ENCODE measurements around the gene RAB28. TPM values are rescaled to one million over a fixed set of nuclear protein-coding genes. Genes with fewer than 3 reads are reported as not detected.
A peak's percentile ranks its signal among the peaks of the same experiment; 100 is the strongest.

Gene RAB28
- total and polyA plus RNA-seq, 9 of the 15 experiments (the other 6 are each of a cell fraction or from before 2014, with no cell fraction given) = 6.7 to 40.4 (median 23.0) TPM

GRCh38 chr4:13522282-13523104 lies 38.4 kb upstream of the RAB28 start:
- CTCF ChIA-PET (ENCODE audit: low intra/inter-chr PET ratio) = no interaction called here
- no peak overlapping the region for H3K9ac ChIP-seq (ENCODE audit: insufficient read depth in 1 of 2, low read depth in 2 of 2, low read length in 2 of 2)
- FAIRE-seq = no peak

GRCh38 chr4:13521047-13521446 lies 36.9 kb upstream of the RAB28 start:
- Histone ChIP-seq H3K27ac (ENCODE audit: extremely low read depth, low read depth, low read length) (no peak overlapping the region), H3K4me1 (replicated peaks in 1 of 2; ENCODE audit: control insufficient read depth in 2 of 2, insufficient read depth in 2 of 2, low read length in 2 of 2) (peaks cover 2 to 14% of the 10 kb centered on the region in 2 experiments; a peak in 4 of 5 replicates), H3K9me1 (ENCODE audit: control insufficient read depth, insufficient read depth, low read length) (no peaks in the 10 kb centered on the region), H3K9me3 (replicated peaks; ENCODE audit: control insufficient read depth, insufficient read depth, low read depth, low read length) (no peaks in the 10 kb centered on the region), H3K79me2 (ENCODE audit: control insufficient read depth, insufficient read depth, low read length) (no peaks in the 10 kb centered on the region), H3K9ac (ENCODE audit: insufficient read depth in 1 of 2, low read depth in 2 of 2, low read length in 2 of 2) (no peak overlapping the region), H3K36me3 (ENCODE audit: control insufficient read depth, insufficient read depth, low read length) (no peaks in the 10 kb centered on the region), H3K4me2 (ENCODE audit: insufficient read depth, low read length) (no peak overlapping the region), H3K4me3 (no peak overlapping the region), H2AFZ (ENCODE audit: low read depth, low read length) (no peak overlapping the region), H3K27me3 (ENCODE audit: control insufficient read depth in 2 of 2, insufficient read depth in 2 of 2, low read length in 2 of 2) (peaks cover 2 to 21% of the 10 kb centered on the region in 2 experiments; a peak in 3 of 5 replicates), H4K20me1 (replicated peaks; ENCODE audit: control insufficient read depth, insufficient read depth, low read length) (no peaks in the 10 kb centered on the region)
- intact Hi-C loops (cut with micrococcal nuclease) = no loop called here
- ChIA-PET CTCF (ENCODE audit: low intra/inter-chr PET ratio) (no interaction called here), POLR2A (no interaction called here)
- WGBS (ENCODE audit: insufficient coverage, low coverage, missing lambda C conversion rate) = 10% methylated on average over 2 of the region's 2 CpGs
- peak; percentile 56; the same call in 2 of the 3 replicates for ATAC-seq
- peak in 1 of 4 experiments; percentile 18 for DNase-seq (ENCODE audit: extremely low read depth in 1 of 4, low spot score in 3 of 4)
- BruUV-seq (replicated peaks) = no TSS peak
- in situ Hi-C loops (cut with MboI) = no loop called here
- peak; percentile 62 for FAIRE-seq
- TF ChIP-seq TOE1 (IDR thresholded peaks at IDR 0.05; ENCODE audit: borderline replicate concordance) (no peak), TOE1 (CRISPR knock-in tag; IDR thresholded peaks at IDR 0.05; ENCODE audit: borderline replicate concordance, low read depth) (no peak), PHF20 (IDR thresholded peaks at IDR 0.05; ENCODE audit: partially characterized antibody) (no peak), KLF13 (tag; IDR thresholded peaks at IDR 0.05; ENCODE audit: borderline replicate concordance, low read depth) (no peak), ZNF717 (CRISPR knock-in tag; IDR thresholded peaks at IDR 0.05) (no peak), CBX1 (IDR thresholded peaks at IDR 0.05; ENCODE audit: low read depth) (no peak), ZNF695 (CRISPR knock-in tag; IDR thresholded peaks at IDR 0.05) (no peak), SPI1 (IDR thresholded peaks at IDR 0.05; ENCODE audit: borderline replicate concordance, low read depth, low read length) (no peak), MAFG (tag; conservative IDR thresholded peaks at IDR 0.05) (no peak), ZNF184 (CRISPR knock-in tag; IDR thresholded peaks at IDR 0.05) (no peak), ZNF280A (IDR thresholded peaks at IDR 0.05; ENCODE audit: low read depth, partially characterized antibody) (no peak), SMAD4 (CRISPR knock-in tag; conservative IDR thresholded peaks at IDR 0.05) (no peak), PHF8 (IDR thresholded peaks at IDR 0.05; ENCODE audit: borderline replicate concordance, low read length) (no peak)

More at GRCh38 chr4:13522282-13523104, 38.4 kb upstream of the RAB28 start:
- Histone ChIP-seq H3K4me3 (no peak overlapping the region), H3K4me2 (ENCODE audit: insufficient read depth, low read length) (no peak overlapping the region), H3K79me2 (ENCODE audit: control insufficient read depth, insufficient read depth, low read length) (no peaks in the 10 kb centered on the region), H3K9me1 (ENCODE audit: control insufficient read depth, insufficient read depth, low read length) (no peaks in the 10 kb centered on the region), H4K20me1 (replicated peaks; ENCODE audit: control insufficient read depth, insufficient read depth, low read length) (no peaks in the 10 kb centered on the region), H3K27ac (ENCODE audit: extremely low read depth, low read depth, low read length) (no peak overlapping the region), H3K9me3 (replicated peaks; ENCODE audit: control insufficient read depth, insufficient read depth, low read depth, low read length) (no peaks in the 10 kb centered on the region), H3K4me1 (replicated peaks in 1 of 2; ENCODE audit: control insufficient read depth in 2 of 2, insufficient read depth in 2 of 2, low read length in 2 of 2) (peaks cover 4 to 15% of the 10 kb centered on the region in 2 experiments; a peak in 4 of 5 replicates), H3K36me3 (ENCODE audit: control insufficient read depth, insufficient read depth, low read length) (no peaks in the 10 kb centered on the region), H3K27me3 (ENCODE audit: control insufficient read depth in 2 of 2, insufficient read depth in 2 of 2, low read length in 2 of 2) (peaks cover 4 to 28% of the 10 kb centered on the region in 2 experiments; a peak in 3 of 5 replicates), H2AFZ (ENCODE audit: low read depth, low read length) (no peak overlapping the region)
- in situ Hi-C loops (cut with MboI) (no loop called here), intact Hi-C loops (cut with micrococcal nuclease) (no loop called here)
- POLR2A ChIA-PET = interaction anchor here (0.6 to 1.2 kb wide), 3 partner anchors 9 to 11 kb away, joined by 3 to 4 read pairs (median 3); no protein-coding TSS in a partner anchor
- TF ChIP-seq PHB (CRISPR knock-in tag; IDR thresholded peaks at IDR 0.05) = no peak
- no peak for TF ChIP-seq ZNF780A (CRISPR knock-in tag; IDR thresholded peaks at IDR 0.05)
- TF ChIP-seq MED1 (CRISPR knock-in tag; IDR thresholded peaks at IDR 0.05; ENCODE audit: borderline replicate concordance) = no peak
- TF ChIP-seq PHF20 (IDR thresholded peaks at IDR 0.05; ENCODE audit: partially characterized antibody) = no peak
- no peak for TF ChIP-seq ZNF561 (CRISPR knock-in tag; conservative IDR thresholded peaks at IDR 0.05)
- BruUV-seq (replicated peaks) = no TSS peak
- DNase-seq (ENCODE audit: extremely low read depth in 1 of 4, low spot score in 3 of 4) (peak in 1 of 4 experiments; percentile 4), ATAC-seq (no peak)
- 27% methylated on average over 41 of the region's 49 CpGs for WGBS (ENCODE audit: insufficient coverage, low coverage, missing lambda C conversion rate)
